Eye (tissue), 1 donor: ENCODE measurements around the gene PHC2.

Experiments used
- DNase-seq: peaks from one replicate; pipeline ENCODE4 v3.0.0-alpha.2; 2015

The PHC2 gene, protein sequence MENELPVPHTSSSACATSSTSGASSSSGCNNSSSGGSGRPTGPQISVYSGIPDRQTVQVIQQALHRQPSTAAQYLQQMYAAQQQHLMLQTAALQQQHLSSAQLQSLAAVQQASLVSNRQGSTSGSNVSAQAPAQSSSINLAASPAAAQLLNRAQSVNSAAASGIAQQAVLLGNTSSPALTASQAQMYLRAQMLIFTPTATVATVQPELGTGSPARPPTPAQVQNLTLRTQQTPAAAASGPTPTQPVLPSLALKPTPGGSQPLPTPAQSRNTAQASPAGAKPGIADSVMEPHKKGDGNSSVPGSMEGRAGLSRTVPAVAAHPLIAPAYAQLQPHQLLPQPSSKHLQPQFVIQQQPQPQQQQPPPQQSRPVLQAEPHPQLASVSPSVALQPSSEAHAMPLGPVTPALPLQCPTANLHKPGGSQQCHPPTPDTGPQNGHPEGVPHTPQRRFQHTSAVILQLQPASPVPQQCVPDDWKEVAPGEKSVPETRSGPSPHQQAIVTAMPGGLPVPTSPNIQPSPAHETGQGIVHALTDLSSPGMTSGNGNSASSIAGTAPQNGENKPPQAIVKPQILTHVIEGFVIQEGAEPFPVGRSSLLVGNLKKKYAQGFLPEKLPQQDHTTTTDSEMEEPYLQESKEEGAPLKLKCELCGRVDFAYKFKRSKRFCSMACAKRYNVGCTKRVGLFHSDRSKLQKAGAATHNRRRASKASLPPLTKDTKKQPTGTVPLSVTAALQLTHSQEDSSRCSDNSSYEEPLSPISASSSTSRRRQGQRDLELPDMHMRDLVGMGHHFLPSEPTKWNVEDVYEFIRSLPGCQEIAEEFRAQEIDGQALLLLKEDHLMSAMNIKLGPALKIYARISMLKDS

DNA sequence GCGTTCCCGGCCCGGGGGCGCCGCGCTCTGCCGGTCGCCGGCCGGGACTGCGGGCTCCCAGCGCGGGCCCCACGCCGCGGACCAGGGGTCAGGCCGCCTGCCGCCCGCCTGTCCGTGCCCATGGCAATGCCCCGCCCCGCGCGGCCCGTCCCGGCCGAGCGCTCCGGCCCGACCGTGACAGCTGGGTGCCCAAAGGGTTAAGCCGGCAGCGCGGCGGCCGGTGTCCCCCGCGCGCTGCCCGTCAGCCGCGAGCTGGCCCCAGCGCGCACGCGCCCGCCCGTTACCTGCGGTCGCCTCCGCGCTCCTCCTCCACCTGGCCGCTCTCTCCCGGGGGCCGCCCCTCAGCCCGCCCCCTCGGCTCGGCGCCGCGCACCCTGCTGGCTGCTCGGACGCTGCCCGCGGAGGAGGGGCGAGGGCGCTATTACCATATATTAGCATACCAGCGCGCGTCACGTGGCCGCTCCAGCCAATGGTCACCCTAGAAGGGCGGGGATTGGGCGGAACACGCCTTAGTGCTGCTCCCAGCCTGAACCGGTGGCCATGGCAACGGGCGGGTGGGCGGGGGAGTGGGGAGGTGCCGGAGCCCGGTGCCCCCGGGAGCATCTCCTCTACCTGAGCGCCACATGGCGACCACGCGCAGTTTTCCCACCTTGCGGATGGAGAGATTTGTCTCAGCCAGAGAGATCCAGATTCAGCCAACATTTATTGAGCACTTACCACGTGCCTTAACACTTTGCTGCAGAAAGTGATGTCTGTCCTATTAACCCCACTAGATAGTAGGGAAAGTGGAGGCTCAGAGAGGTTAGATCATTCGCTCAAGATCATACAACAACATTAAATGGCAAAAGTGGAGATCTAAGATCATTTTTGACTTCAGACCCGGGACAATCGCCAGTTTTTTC lies at the start of gene PHC2:
Gene PHC2, minus strand, starts transcription at position 404 of the 902 bp plus-strand sequence. CDS start 55,556 bp downstream, outside the sequence.
- peak; percentile 98 for DNase-seq

DNA sequence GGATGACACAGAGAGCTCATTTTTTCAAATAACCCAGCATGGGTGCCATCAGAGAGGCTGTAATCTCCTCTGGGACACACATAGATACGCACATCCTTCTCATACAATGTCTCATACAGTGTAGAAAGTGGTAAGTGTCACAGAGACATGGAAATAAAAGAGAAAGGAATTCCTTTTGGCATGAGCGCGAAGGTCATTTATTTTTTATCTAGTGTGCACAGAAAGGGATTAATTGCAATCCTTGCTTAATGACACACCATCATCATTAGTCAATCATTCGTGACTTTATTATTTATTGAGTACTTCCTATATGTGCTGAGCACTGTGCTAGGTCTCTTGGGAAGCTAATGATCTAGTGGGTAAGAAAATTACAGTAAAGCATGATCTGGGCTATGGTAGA lies 46.6 kb upstream of the PHC2 start:
- no peak for DNase-seq

DNA sequence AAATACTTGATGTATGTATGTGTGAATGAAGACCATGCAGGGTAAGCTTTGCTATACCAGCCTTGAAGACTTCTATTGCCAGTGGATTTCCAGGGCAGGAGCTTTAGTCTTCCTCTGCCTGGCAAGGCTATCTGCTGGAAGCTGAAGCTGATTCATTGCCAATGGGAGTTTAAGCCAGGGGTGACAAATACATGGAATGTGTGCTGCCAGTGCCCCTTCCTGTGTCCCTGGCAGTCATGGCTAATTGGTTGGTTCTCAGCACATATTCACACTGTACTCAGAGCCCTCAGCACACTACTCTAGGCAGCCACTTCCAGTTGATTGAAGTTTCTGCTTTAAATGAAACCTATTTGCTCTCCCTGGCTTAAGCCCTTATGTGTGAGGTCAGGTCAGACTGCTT lies 43.0 kb upstream of the PHC2 start:
- no peak for DNase-seq

DNA sequence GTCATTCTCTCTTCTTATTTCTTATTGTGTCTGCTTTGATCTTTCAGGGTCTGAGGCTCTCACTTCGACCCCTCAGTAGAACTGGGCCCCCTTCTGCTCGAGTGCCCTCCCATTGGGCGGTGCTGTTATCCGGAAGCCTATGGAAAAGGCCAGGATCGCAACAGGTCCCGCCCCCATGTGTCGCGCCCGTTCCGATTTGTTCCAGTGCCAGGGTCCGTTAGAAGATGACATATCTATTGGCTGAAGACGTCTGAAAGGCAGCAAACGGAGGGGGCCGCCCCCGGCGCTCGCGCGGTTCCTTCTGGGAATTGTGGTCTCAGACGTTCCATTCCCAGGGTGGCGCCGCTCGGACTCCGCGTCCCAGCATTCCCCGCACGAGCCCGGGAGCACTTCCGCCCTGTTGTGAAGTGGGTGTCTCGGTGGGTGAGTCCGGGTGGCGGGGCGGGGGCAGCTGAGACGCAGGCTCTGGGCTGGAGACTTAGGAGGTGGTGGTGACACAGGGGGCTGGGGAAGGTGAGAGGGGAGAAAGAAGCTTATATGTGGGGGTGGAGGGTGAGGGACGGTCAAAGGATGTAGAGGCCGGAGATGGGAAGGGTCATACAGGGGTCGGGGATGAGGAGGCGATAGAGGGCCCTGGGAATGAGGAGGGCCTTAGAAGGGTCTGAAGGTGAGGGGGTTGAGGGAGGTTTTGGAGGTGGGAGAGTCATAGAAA lies 41.5 kb upstream of the PHC2 start, which contains the start of gene ZSCAN20:
Gene ZSCAN20, plus strand, starts transcription at position 377 of the 712 bp plus-strand sequence. CDS start 6,644 bp downstream, outside the sequence.
- DNase-seq = peak; percentile 99

DNA sequence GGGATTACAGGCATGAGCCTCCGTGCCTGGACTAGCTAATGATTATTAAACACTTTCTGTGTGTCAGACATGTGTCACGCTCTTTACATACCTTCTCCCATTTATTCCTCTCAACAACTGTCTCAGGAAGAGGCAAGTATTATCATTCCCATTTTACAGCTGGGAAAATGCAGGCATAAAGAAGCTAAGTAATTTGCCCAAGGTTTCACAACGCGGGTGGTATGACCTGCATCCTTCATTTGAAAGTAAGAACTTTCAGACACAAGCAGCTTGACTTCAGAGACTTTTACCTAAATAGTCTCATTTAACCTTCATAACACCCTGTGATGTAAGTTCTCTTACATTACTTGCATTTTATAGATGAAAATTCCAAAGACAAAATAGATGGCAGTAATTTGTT lies 40.5 kb upstream of the PHC2 start:
- no peak for DNase-seq

DNA sequence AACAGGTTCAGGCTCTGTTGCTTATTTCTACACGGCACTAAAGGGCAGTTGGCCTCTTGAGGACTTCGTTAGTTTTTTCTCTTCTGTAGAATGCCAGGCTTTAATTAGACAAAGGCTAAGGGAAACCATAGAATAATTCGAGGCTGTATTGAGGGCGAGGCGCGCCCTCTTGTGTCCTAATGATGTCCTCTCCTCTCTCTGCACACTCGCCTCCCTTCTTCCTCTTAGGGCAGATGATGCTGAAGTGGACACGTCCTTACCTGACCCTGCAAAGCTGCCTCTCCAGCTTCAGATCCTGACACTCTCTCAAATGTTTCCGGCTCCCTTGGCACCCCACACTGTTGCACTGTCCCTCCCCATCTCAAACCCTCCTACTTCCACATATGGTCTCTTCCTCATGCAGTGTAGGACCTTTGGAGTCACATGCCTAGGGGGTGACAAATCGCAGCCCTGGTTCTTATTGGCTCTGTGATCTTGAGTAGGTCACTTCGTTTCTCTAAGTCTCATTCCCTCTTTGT lies 39.7 kb upstream of the PHC2 start:
- DNase-seq = peak; percentile 95

DNA sequence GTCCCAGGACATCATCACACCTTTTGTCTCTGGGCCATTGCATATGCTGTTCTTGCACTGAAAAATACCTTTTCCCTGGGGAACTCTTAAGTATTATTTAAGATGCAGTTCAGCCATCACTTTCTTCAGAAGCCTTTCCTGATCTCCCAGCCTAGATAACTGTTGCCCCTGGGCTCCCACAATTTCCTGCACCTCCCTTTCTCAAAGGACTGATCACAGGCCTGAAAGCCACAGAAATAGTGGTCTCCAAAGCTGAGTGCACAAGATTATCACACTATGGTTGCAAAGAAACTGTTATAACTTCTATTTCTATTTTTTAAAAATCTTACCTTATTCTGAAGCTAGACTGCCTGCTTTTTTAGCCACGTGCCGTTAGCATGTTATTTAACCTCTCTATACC lies 38.8 kb upstream of the PHC2 start:
- DNase-seq = no peak

DNA sequence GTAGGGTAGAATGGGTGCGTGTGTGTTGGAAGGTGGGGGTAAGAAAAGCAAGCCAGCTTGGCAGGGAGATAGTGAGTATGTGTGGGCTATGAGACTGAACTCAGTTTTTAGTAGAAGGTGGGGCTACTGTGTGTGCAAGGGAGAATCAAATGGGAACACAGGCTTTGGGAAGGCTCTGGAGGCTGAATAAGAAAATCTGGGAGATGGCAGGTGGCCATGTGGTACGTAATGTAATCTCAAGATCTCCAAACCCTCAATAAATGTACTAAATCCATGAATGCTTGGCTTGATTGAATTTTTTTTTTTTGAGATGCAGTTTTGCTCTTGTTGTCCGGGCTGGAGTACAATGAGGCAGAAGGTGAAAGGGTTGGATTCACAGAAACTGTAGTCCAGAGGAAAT lies 38.1 kb upstream of the PHC2 start:
- peak; percentile 22 for DNase-seq

DNA sequence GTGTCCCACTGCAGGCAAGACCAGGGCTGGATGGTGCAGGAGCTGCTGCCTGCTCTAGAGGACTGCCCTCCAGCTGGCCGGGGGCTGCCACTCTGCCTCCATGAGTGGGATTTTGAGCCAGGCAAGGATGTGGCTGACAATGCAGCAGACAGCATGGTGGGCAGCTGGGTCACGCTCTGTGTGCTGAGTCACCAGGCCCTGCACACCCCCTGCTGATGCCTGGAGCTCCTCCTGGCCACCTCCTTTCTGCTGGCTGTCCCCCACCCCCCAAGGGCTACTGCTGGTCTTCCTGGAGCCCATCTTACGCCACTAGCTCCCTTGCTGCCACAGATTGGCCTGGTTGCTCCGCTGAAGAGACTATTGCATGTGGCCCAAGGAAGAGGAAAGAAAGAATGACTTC lies 37.6 kb upstream of the PHC2 start:
- peak; percentile 2 for DNase-seq

DNA sequence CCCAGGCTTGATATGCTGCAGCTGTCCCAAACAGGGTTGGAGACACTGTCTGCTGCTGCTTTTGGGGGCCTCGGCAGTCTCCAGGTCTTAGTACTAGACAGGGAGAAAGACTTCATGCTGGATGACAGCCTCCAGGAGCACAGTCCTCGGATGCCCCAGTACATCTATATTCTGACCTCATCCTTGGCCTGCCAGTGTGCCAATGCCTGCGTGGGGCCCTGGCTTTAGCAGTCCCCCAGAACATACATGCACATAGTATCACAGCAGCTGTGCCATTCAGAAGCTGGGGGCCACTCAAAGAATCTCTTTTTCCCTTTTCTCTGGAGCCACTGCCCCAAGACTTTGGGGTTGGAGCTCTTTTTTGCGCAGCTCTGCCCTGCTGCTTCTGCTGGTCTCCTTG lies 37.1 kb upstream of the PHC2 start:
- no peak for DNase-seq

DNA sequence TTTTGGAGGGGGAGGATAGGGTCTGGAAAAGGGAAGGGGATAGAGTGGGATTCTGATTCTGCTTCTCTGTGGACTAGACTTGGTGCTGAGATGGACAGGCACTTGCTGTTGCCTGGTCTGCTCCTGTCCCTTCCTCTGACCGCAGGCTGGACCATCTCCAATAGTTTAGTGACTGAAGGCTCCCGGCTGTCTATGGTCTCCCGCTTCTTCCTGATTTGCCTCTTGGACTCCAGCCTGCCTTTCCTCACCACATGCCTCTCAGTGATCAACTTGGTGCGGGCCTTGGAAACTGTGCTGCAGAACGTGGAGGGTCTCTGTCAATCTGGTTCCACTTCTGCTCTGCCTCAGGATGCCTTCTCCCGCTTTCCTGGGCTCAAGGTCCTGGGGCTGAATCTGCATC lies 35.3 kb upstream of the PHC2 start:
- DNase-seq = no peak

DNA sequence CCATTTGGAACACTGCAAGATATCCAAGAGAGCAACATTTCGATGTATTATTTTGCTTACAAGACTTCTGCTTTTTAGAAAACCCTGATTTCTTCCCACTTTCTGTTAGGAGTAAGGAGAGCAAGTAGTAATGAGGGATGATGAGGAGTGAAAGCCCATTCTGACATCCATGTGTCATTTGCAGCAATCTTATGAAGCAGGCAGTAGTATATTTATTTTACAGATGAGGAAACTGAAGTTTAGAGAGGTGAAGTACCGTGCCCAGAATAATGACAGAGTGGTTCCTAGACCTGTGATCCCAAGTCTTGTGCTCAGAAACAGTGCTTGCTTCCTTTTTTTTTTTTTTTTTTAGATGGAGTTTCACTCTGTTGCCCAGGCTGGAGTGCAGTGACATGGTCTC lies 34.4 kb upstream of the PHC2 start:
- no peak for DNase-seq

DNA sequence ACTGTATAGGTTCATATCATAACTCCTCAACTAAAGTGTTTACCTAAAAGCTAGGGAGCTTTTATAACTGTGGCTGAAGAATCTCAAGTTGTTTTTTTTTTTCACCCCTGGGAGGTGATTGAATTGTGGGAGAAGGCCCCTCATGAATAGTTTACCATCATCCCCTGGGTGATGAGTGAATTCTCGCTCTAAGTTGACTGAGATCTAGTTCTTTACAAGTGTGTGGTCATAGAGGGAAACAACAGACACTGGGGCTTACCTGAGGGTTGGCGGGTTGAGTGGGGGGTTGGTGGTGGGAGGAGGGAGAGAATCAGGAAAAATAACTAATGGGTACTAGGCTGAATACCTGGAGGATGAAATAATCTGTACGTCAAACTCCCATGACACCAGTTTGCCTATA lies 33.7 kb upstream of the PHC2 start:
- DNase-seq = no peak

DNA sequence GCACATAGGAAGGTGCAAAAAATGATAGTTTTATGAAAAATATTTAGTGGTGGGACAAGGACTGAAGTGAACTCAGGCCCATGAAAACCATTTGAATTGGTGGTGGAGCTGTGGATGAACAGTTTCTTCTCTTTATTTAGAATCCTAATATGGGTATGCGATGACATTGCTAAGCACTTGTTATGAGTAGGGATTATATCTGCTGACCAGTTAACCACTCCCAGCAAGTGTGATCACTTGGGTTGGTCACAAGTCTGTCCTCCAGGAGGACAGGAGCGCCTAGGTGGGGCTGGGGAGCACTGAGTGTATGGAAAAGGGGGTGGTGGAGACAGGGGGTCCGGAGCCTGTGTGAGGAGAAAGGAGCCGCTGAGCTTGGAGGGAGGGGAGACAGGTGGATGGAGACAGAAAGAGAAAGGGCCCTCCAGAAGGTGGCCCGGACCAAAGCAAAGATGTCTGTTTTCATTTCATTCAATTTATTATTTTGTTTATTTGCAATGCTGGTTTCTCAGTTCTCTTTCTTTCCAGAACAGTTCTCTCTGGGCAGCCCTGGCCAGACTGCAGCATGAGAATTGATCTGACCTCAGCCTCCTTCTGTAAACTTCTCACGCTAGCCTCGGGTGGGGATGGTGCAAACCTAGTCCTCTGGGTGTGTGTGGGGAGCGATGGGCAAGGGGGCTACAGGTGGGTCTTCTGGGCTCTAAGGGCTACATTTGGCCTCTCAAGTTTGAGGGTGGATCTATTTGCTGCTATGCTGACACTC lies 31.7 kb upstream of the PHC2 start:
- DNase-seq = no peak

DNA sequence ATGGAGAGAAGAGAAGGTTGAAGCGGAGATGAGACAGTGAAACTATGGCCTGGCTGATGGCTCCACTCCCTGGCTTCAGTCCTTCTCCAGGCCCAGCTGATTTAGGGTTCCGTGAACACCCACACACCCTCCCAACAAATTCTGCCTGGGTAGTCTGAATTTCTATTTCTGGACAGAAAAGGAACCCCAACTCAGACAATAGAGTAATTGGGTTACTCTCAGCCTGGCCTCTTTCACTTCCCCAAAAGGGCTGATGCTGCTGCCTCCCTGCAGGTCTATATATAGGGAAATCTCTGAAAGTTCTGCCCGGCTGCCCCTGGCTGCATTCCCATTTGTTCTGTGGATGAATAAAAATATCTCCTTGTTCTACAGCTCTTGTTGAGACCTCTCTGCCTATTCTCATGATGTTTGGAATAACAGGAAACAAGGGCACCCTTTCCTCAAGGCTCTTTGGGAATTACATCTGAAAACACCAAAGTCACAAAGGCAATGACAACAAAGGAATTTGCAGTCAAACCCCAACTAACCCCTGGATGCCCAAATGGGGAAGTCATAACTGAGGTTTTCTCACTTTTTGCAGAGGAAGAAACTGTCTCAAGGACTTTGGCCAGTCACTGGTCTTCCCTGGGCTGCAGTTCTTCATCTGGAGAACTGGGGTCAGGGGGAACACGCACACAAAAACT lies 30.2 kb upstream of the PHC2 start:
- DNase-seq = no peak

DNA sequence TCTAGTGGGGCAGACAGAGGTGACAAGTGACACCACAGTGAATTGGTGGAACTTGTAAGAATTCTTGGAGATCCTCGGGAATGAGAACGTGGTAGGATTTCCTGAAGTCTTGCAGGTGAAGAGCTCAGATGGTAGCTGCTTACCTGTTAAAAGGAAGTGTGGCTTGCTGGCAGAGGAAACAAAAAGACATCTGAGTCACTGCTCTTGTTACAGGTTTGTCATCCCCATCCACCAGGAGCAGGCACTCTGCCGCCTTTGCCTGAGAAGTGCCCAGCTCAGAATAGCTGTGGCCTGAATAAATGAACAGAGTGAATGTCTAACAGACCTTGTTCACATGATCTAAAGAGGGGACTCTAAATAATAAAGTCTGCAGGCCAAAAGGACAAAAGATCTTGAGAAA lies 29.2 kb upstream of the PHC2 start:
- no peak for DNase-seq

DNA sequence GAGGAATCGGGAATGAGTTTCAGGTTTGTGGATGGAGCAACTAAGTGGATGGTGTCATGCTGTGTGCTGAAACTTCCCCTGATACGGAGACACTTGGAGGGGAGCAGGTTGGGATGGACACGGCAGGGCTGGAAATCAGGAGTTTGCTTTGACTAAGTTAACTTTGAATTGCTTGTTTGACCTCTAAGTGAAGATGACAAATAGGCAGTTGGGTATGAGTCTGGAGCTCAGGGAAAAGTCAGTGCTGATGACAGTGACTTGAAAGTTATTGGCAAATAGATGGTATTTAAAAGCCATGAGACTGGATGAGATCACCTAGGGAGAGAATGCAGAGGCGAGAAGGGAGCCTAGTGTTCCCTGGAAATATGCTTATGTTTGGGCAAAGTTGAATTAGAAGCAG lies 28.8 kb upstream of the PHC2 start:
- DNase-seq = no peak

DNA sequence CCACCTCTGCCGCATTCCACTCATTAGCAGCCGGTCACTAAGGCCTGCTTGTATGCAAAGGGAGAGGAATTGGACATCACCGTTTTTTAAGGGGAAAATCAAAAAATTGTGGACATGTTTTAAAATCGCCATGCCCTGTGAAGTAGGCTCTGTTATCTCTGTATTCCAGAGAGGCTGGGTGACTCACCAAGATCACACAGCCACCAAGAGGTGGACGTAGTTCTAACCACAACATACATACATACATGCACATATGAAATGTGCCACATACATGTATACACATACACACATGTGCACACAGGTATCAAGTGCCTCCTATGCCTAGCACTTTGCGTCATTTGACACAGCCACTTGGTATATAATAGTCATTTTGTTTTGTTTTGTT lies 25.6 kb upstream of the PHC2 start:
- no peak for DNase-seq

DNA sequence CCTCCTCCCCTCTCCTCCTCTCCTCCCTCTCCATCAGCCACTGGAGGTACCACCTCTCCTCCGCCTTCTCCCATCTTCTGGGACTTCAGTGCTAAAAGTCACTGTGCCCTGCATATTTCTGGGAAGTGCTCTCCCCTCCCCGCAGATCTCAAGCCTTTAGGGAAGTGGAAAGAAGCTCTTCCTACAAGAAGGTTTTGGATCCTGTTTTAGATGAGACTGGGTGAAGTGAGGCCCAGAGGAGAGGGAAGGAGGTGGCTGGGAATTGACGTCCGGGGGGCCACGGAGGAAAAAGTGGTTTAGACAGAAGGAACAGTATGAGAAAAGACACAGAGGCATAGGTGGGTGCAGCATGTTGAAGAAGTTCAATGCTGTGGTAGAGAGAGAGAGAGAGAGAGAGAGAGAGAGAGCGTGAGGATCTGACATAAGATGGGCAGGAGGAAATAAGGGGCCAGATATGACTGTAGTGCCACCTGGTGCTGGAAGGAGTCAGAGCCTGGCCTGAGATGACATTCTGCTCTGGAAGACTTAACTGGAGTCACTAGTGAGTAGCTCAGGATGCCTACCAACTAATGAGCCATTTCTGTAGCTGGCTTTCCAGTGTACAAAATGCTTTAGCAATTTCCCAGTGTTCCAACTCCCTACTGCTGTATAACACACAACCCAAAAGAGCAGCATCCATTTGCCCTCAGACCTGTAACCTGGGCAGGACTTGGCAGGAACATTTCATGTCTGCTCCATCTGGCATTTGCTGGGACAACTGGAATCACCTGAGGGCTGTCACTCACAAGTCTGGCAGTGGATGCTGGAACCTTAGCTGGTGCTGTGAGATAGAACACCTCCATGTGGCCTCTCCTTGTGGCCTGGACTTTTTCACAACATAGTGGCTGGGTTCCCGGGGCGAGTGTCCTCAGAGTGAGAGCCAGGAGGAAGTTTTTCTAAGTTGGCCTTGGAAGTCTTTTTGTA lies 24.9 kb upstream of the PHC2 start:
- peak; percentile 90 for DNase-seq
